ENCODE data around the gene XRCC5. TPM values are rescaled to one million over a fixed set of nuclear protein-coding genes. Genes with fewer than 3 reads are reported as not detected.
A peak's percentile ranks its signal among the peaks of the same experiment; 100 is the strongest.

The XRCC5 gene
- total RNA-seq, 6 experiments from 2014 or later, result 92.0 to 131 (median 106) TPM

DNA sequence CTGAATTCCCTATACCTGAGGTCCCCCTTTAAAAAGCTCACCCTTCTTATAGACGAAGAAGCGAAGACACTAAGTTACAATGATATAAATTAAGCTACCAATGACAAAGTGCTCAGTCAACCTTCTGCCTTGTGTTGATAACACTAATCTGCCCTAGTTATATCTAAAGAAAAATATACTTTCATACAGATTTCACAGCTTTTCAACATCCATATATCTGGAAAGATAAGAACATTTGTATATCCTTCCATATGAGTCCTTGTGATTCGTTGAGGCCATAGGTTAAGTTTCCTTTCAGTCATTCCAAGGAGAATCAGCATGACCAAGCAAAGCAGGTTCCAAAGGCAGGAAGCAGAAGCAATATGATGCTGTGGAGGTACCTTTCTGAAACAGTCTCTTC lies 46.8 kb downstream of the XRCC5 start:
- TF ChIP-seq POLR2A (IDR thresholded peaks at IDR 0.05), result no peak
- TF ChIP-seq, protein P1, sequence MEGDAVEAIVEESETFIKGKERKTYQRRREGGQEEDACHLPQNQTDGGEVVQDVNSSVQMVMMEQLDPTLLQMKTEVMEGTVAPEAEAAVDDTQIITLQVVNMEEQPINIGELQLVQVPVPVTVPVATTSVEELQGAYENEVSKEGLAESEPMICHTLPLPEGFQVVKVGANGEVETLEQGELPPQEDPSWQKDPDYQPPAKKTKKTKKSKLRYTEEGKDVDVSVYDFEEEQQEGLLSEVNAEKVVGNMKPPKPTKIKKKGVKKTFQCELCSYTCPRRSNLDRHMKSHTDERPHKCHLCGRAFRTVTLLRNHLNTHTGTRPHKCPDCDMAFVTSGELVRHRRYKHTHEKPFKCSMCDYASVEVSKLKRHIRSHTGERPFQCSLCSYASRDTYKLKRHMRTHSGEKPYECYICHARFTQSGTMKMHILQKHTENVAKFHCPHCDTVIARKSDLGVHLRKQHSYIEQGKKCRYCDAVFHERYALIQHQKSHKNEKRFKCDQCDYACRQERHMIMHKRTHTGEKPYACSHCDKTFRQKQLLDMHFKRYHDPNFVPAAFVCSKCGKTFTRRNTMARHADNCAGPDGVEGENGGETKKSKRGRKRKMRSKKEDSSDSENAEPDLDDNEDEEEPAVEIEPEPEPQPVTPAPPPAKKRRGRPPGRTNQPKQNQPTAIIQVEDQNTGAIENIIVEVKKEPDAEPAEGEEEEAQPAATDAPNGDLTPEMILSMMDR (IDR thresholded peaks at IDR 0.05), result no peak
- ATAC-seq, result no peak
- WGBS (ENCODE audit: insufficient coverage, low coverage, low lambda C conversion rate, missing lambda C conversion rate), result 77% methylated on average over 3 of the region's 3 CpGs
- H3K36me3 ChIP-seq, result peaks cover 0 to 72% (median 29%) of the 10 kb centered on the region in 4 donors
- no peaks in the 10 kb centered on the region for H3K27me3 ChIP-seq
- no peaks in the 10 kb centered on the region for H3K4me1 ChIP-seq
- DNase-seq, result no peak
- no peaks in the 10 kb centered on the region for H3K9me3 ChIP-seq
- intact Hi-C loops (cut with DNase I), result no loop called here
- H3K4me3 ChIP-seq, result no peak overlapping the region
- H3K27ac ChIP-seq, result no peak overlapping the region

DNA sequence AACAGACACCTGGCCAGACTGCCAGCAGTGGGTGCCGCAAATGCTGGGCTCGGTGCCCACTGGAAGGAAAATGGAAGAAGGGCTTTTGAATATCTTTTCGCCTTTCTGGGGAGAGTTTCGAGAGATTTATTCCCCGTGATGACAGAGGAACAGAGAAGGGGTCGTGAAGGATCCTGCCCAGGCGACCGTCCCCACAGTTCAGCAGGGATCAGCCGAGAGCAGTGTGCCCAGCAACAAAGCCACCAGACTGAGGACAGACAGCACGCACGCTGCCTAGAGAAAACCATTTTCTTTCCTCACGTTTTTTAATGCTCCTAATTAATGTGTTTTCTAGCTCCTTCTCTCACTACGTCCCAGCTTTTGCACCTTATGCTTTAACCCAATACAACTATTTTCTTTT lies 47.7 kb downstream of the XRCC5 start:
- H3K9me3 ChIP-seq, result no peaks in the 10 kb centered on the region
- H3K27me3 ChIP-seq, result no peaks in the 10 kb centered on the region
- no peak overlapping the region for H3K4me3 ChIP-seq
- WGBS (ENCODE audit: insufficient coverage, low coverage, low lambda C conversion rate, missing lambda C conversion rate), result 93% methylated on average over 5 of the region's 13 CpGs
- DNase-seq (no peak), ATAC-seq (peak in 2 of 4 donors; percentile 9 to 29)
- H3K36me3 ChIP-seq, result peaks cover 0 to 72% (median 29%) of the 10 kb centered on the region in 4 donors
- no peak overlapping the region for H3K27ac ChIP-seq
- TF ChIP-seq POLR2A (IDR thresholded peaks at IDR 0.05), result no peak
- TF ChIP-seq, protein P1 (IDR thresholded peaks at IDR 0.05), result no peak
- no peaks in the 10 kb centered on the region for H3K4me1 ChIP-seq
- intact Hi-C loops (cut with DNase I), result no loop called here

DNA sequence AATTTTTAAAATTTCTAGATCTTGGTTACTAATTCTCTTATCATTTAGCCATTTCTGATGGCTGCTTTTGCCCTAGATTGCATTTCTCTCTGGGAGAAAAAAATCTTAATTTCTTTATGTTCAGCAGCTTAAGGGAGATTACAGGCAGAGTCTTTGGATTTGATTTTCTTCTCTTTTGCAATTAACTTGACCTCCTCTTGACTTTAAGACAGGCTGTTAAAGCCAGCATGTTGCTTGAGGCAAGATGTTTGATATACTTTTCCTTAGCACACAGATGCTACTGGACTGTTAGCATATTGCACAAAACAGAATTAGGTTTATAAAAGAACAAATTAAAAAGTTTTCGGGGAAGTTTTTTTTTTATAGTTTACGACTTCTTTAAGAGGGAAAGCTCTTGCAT lies 50.0 kb downstream of the XRCC5 start:
- TF ChIP-seq POLR2A (IDR thresholded peaks at IDR 0.05), result no peak
- TF ChIP-seq, protein P1 (IDR thresholded peaks at IDR 0.05), result no peak
- H3K9me3 ChIP-seq, result no peaks in the 10 kb centered on the region
- intact Hi-C loops (cut with DNase I), result no loop called here
- no peaks in the 10 kb centered on the region for H3K4me1 ChIP-seq
- ATAC-seq (no peak), DNase-seq (no peak)
- no peaks in the 10 kb centered on the region for H3K27me3 ChIP-seq
- H3K4me3 ChIP-seq, result no peak overlapping the region
- H3K27ac ChIP-seq, result no peak overlapping the region
- peaks cover 3 to 74% (median 39%) of the 10 kb centered on the region in 4 donors for H3K36me3 ChIP-seq
- WGBS (ENCODE audit: insufficient coverage, low coverage, low lambda C conversion rate, missing lambda C conversion rate), result 89% methylated on average over 2 of the region's 2 CpGs

DNA sequence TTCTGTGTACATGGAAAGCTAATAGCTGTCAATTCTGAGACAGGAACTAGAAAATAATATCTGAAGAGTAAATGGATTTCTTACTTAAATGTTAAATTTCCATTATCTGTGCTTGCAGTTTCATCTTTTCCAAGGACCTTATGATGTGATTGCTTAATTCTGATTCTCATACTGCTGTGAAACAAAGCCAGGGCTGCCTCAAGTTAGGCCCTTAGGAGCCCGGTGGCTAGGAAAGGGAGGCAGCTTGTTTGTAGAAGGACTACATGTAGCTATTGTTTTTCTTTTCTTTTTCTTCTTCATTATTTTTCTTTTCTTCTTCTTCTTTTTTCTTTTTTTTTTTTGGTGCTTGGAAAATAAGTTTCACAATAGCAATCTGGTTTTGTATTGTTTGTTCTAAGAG lies 50.5 kb downstream of the XRCC5 start:
- intact Hi-C loops (cut with DNase I), result no loop called here
- Histone ChIP-seq H3K4me3 (no peak overlapping the region), H3K27ac (no peak overlapping the region), H3K27me3 (no peaks in the 10 kb centered on the region), H3K36me3 (peaks cover 3 to 74% (median 39%) of the 10 kb centered on the region in 4 donors), H3K4me1 (no peaks in the 10 kb centered on the region), H3K9me3 (no peaks in the 10 kb centered on the region)
- no peak for ATAC-seq
- TF ChIP-seq, protein P1 (IDR thresholded peaks at IDR 0.05), result no peak
- TF ChIP-seq POLR2A (IDR thresholded peaks at IDR 0.05), result no peak
- 92% methylated on average over 1 of the region's 1 CpG for WGBS (ENCODE audit: insufficient coverage, low coverage, low lambda C conversion rate, missing lambda C conversion rate)
- DNase-seq, result no peak

DNA sequence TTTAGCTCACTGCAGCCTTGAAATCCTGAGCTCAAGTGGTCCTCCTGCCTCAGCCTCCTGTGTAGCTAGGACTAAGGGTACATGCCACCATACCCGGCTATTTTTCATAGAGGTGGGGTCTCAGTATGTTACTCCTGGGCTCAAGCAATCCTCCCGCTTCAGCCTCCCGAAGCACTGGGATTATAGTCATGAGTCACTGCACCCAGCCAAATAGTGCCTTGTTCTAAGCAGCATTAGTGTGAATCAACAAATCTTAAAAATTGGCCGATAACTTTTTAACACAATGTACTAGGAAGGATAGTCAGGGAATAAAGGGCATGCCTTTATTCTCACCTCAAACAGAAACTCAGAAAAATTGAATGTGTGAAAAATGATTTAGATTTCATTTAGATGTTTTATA lies 51.6 kb downstream of the XRCC5 start:
- no peaks in the 10 kb centered on the region for H3K27me3 ChIP-seq
- no peaks in the 10 kb centered on the region for H3K9me3 ChIP-seq
- ATAC-seq (no peak), DNase-seq (no peak)
- no peak overlapping the region for H3K4me3 ChIP-seq
- H3K27ac ChIP-seq, result no peak overlapping the region
- 89% methylated on average over 4 of the region's 4 CpGs for WGBS (ENCODE audit: insufficient coverage, low coverage, low lambda C conversion rate, missing lambda C conversion rate)
- TF ChIP-seq POLR2A (IDR thresholded peaks at IDR 0.05), result no peak
- TF ChIP-seq, protein P1 (IDR thresholded peaks at IDR 0.05), result no peak
- H3K4me1 ChIP-seq, result no peaks in the 10 kb centered on the region
- H3K36me3 ChIP-seq, result peaks cover 3 to 78% (median 38%) of the 10 kb centered on the region in 4 donors
- intact Hi-C loops (cut with DNase I), result no loop called here
